ENCODE results near the gene SPAST. TPM values are rescaled to one million over a fixed set of nuclear protein-coding genes. Genes with fewer than 3 reads are reported as not detected.
"Not testable (repeated sequence)": the region's sequence is repeated elsewhere in the genome, so short reads cannot be mapped to it uniquely, and the experiment has no call there.

SPAST gene
- 10 to 100 TPM; 18.6 to 19.0 TPM for total RNA-seq

DNA sequence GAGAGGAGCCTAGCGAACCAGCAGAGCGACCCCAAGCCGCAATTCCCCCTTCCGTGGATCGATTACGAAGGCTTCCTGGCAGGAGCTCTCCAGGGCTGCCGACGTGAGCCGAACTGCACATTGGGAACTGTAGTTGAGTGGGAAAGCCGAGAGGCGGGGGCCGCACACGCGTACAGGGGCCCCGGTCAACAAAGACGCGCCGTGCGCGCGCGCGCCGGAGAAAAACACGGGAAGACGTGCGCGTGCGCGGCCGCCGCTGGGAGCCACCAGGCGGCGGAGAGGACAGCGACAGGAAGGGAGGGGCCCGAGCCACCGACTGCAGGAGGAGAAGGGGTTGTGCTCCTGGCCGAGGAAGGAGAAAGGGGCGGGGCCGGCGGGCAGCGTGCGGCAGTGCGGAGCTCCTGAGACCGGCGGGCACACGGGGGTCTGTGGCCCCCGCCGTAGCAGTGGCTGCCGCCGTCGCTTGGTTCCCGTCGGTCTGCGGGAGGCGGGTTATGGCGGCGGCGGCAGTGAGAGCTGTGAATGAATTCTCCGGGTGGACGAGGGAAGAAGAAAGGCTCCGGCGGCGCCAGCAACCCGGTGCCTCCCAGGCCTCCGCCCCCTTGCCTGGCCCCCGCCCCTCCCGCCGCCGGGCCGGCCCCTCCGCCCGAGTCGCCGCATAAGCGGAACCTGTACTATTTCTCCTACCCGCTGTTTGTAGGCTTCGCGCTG, at the start of gene SPAST:
Gene SPAST (plus strand): TSS at position 247 of the 711 bp plus-strand sequence. CDS start 276 bp downstream, at position 523.
- H3K36me3 Mint-ChIP-seq (ENCODE audit: low read depth) = peaks cover 5% of the 10 kb centered on the region
- H3K9me3 Mint-ChIP-seq (ENCODE audit: insufficient read depth) = no peaks in the 10 kb centered on the region
- POLR2A ChIA-PET = interaction anchor here (0.6 to 5.0 kb wide), 7 partner anchors 24 to 254 kb away, joined by 3 to 49 read pairs (median 3); partner anchors contain the start of genes DPY30, MEMO1 and SLC30A6
- CTCF ChIA-PET = interaction anchor here (1.3 to 3.2 kb wide), 2 partner anchors 24 to 73 kb away, joined by 3 to 20 read pairs; partner anchors contain the start of gene DPY30
- H3K27me3 Mint-ChIP-seq (ENCODE audit: low read depth) = peaks cover 2% of the 10 kb centered on the region
- peak; percentile 98 for ATAC-seq
- DNase-seq = peak; percentile 97
- peaks cover 23% of the 10 kb centered on the region for H3K4me1 Mint-ChIP-seq (ENCODE audit: low read depth)
- peak within 1 kb of the TSS; percentile 93 for H3K4me3 Mint-ChIP-seq
- H3K27ac Mint-ChIP-seq = peak within 1 kb of the TSS; percentile 90

DNA sequence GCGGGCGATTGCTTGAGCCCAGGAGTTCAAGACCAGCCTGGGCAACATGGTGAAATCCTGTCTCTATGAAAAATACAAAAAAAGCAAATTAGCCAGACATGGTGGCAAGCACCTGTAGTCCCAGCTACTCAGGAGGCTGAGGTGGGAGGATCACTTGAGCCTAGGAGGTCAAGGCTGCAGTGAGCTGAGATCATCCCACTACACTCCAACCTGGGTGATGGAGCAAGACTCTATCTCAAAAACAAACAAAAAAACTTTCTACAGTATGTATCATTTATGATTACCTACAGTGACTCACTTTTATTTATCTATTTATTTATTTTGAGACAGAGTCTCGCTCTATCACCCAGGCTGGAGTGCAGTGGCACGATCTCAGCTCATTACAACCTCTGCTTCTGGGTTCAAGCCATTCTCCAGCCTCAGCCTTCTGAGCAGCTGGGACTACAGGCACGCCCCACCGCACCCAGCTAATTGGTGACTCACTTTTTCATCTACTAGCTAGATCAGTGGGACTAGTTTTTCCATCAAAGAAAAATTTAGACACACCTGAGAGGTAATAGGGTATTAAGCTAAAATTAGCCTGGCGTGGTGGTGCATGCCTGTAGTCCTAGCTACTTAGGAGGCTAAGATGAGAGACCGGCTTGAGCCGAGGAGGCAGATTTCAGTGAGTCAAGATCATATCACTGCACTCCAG, 44.4 kb upstream of the SPAST start:
- CTCF ChIA-PET; H3K4me3 Mint-ChIP-seq; H3K9me3 Mint-ChIP-seq (ENCODE audit: insufficient read depth); H3K27ac Mint-ChIP-seq; H3K4me1 Mint-ChIP-seq (ENCODE audit: low read depth); H3K27me3 Mint-ChIP-seq (ENCODE audit: low read depth); DNase-seq; ATAC-seq: not testable (repeated sequence)
- POLR2A ChIA-PET = interaction anchor here (0.7 to 0.9 kb wide), 3 partner anchors 8 to 21 kb away, joined by 3 to 6 read pairs (median 3); partner anchors contain the start of genes DPY30 and MEMO1
- peaks cover 18% of the 10 kb centered on the region for H3K36me3 Mint-ChIP-seq (ENCODE audit: low read depth)

- not testable (repeated sequence) for DNase-seq
- H3K27ac Mint-ChIP-seq = peak overlapping the region; percentile 31
- peaks cover 22% of the 10 kb centered on the region for H3K36me3 Mint-ChIP-seq (ENCODE audit: low read depth)
These were observed 29.0 kb upstream of the SPAST start for GRCh38 chr2:32034198-32034887.

DNA sequence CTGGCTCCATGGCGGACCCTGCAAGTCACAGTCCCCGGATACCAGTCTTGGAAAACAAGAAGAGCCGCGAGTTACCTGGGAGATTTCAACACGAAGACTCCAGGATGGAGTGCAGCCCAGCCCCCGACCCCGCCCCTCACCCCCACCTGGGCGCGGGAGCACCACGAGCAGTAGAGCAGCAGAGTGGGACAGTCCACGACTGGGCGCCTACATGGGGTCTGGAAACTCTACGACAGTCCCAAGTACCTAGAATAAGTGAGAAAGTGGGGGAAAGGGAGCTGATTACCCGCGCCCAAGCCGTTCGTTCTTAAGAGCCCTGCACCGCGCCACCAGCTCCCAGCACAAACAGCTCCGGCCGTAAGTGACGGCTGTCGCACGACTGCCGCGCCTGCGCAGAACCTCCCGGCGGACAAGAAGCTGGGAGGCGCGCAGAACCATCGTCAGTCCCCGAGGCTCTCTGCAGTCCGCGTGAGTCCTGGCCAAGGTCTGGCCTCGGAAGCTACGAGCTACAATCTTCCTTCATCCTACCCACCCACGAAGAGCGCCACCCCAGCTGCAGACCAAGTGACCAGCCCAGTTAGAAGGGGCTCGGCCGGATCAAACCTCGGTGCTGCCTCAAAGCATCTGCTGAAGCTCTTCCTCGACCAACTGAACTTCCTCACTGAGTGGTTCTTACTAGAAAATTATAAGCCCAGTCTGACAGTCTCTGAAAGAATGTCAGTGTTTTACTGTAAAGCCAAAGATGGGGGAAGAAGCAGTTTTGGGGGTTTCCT, 23.7 kb upstream of the SPAST start, which contains the start of gene DPY30:
Gene DPY30 (minus strand): TSS at position 359 of the 773 bp plus-strand sequence. CDS start 349 bp downstream, at position 10.
- DNase-seq = peak; percentile 93
- H3K4me1 Mint-ChIP-seq (ENCODE audit: low read depth) = peaks cover 20% of the 10 kb centered on the region
- no peaks in the 10 kb centered on the region for H3K9me3 Mint-ChIP-seq (ENCODE audit: insufficient read depth)
- no peaks in the 10 kb centered on the region for H3K27me3 Mint-ChIP-seq (ENCODE audit: low read depth)
- ChIA-PET POLR2A (interaction anchor here (0.6 to 2.9 kb wide), 19 partner anchors 8 to 313 kb away, joined by 3 to 49 read pairs (median 4); partner anchors contain the start of genes MEMO1 and SPAST), CTCF (interaction anchor here (0.7 to 4.3 kb wide), 10 partner anchors 12 to 153 kb away, joined by 3 to 20 read pairs (median 4); partner anchors contain the start of genes MEMO1, SLC30A6 and SPAST)
- peak within 1 kb of the TSS; percentile 93 for H3K27ac Mint-ChIP-seq
- H3K4me3 Mint-ChIP-seq = peak within 1 kb of the TSS; percentile 87
- H3K36me3 Mint-ChIP-seq (ENCODE audit: low read depth) = peaks cover 4% of the 10 kb centered on the region
- ATAC-seq = peak; percentile 98

More at GRCh38 chr2:32034198-32034887, 29.0 kb upstream of the SPAST start:
- CTCF ChIA-PET; H3K9me3 Mint-ChIP-seq (ENCODE audit: insufficient read depth); H3K27me3 Mint-ChIP-seq (ENCODE audit: low read depth); H3K4me3 Mint-ChIP-seq; ATAC-seq: not testable (repeated sequence)
- POLR2A ChIA-PET = interaction anchor here (0.8 kb wide), 1 partner anchor 300 kb away, joined by 3 read pairs; no protein-coding TSS in a partner anchor
- peaks cover 11% of the 10 kb centered on the region for H3K4me1 Mint-ChIP-seq (ENCODE audit: low read depth)

- CTCF ChIA-PET = no interaction called here
- Mint-ChIP-seq H3K36me3 (ENCODE audit: low read depth) (no peaks in the 10 kb centered on the region), H3K4me1 (ENCODE audit: low read depth) (peaks cover 16% of the 10 kb centered on the region), H3K9me3 (ENCODE audit: insufficient read depth) (no peaks in the 10 kb centered on the region), H3K4me3 (no peak overlapping the region), H3K27me3 (ENCODE audit: low read depth) (no peaks in the 10 kb centered on the region), H3K27ac (no peak overlapping the region)
- DNase-seq = no peak
- POLR2A ChIA-PET = no interaction called here
- no peak for ATAC-seq
These were observed 19.8 kb upstream of the SPAST start for GRCh38 chr2:32043561-32043960.

DNA sequence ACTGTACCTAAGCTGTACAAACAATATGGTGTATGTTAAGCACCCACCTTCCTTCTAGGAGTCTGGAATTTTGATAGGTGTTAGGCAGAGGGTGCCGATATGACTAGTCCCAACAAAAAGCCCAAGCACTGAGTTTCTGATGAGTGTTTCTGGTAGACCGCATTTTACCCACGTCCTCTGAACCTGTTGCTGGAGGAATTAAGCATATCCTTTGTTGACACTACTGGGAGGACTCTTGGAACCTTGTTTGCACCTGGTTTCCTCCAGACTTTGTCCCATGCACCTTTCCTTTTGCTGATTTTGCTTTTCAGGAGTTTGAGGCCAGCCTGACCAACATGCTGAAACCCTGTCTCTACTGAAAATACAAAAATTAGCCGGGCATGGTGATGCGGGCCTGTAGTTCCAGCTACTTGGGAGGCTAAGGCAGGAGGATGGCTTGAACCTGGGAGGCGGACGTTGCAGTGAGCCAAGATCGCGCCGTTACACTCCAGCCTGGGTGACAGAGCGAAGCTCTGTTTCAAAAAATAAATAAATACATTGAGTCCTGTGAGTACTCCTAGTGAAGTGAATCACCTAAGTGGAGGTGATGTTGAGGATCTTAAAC, 11.4 kb upstream of the SPAST start:
- H3K36me3 Mint-ChIP-seq (ENCODE audit: low read depth) = no peaks in the 10 kb centered on the region
- ChIA-PET POLR2A (interaction anchor here (1.5 kb wide), 1 partner anchor 12 kb away, joined by 3 read pairs; the partner anchor contains the start of gene DPY30), CTCF (no interaction called here)
- H3K27ac Mint-ChIP-seq = no peak overlapping the region
- DNase-seq = no peak
- no peak for ATAC-seq
- no peaks in the 10 kb centered on the region for H3K4me1 Mint-ChIP-seq (ENCODE audit: low read depth)
- H3K9me3 Mint-ChIP-seq (ENCODE audit: insufficient read depth) = no peaks in the 10 kb centered on the region
- H3K4me3 Mint-ChIP-seq = no peak overlapping the region
- no peaks in the 10 kb centered on the region for H3K27me3 Mint-ChIP-seq (ENCODE audit: low read depth)

DNA sequence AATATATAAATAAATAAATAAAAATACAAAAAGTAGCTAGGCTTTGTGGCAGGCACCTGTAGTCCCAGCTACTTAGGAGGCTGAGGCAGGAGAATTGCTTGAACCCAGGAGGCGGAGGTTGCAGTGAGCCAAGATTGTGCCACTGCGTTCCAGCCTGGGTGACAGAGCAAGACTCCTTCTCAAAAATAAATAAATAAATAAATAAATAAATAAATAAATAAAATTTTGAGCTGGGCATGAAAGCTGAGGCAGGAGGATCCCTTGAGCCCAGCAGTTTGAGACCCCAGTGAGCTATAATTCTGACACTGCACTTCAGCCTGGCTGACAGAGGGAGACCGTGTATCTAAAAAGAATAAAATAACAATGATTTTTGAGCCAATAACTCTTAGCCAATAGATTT, 8.8 kb upstream of the SPAST start:
- not testable (repeated sequence) for H3K4me3 Mint-ChIP-seq; H3K9me3 Mint-ChIP-seq (ENCODE audit: insufficient read depth); H3K36me3 Mint-ChIP-seq (ENCODE audit: low read depth); H3K27ac Mint-ChIP-seq; H3K27me3 Mint-ChIP-seq (ENCODE audit: low read depth); ATAC-seq; H3K4me1 Mint-ChIP-seq (ENCODE audit: low read depth); DNase-seq
- ChIA-PET POLR2A (interaction anchor here (0.7 to 2.6 kb wide), 3 partner anchors 15 to 59 kb away, joined by 3 to 15 read pairs (median 4); partner anchors contain the start of gene DPY30), CTCF (interaction anchor here (0.6 kb wide), 1 partner anchor 227 kb away, joined by 3 read pairs; no protein-coding TSS in a partner anchor)

- H3K4me3 Mint-ChIP-seq = no peak overlapping the region
- H3K4me1 Mint-ChIP-seq (ENCODE audit: low read depth) = peaks cover 9% of the 10 kb centered on the region
- H3K27me3 Mint-ChIP-seq (ENCODE audit: low read depth) = peaks cover 2% of the 10 kb centered on the region
- H3K27ac Mint-ChIP-seq = no peak overlapping the region
- DNase-seq (no peak), ATAC-seq (no peak)
- ChIA-PET CTCF (no interaction called here), POLR2A (interaction anchor here (1.1 kb wide), 1 partner anchor 18 kb away, joined by 6 read pairs; the partner anchor contains the start of gene DPY30)
- H3K36me3 Mint-ChIP-seq (ENCODE audit: low read depth) = no peaks in the 10 kb centered on the region
- no peaks in the 10 kb centered on the region for H3K9me3 Mint-ChIP-seq (ENCODE audit: insufficient read depth)
These were observed 5.2 kb upstream of the SPAST start for GRCh38 chr2:32058130-32058529.

GRCh38 chr2:32060266-32060665, 3.1 kb upstream of the SPAST start:
- Mint-ChIP-seq H3K4me1 (ENCODE audit: low read depth) (peaks cover 16% of the 10 kb centered on the region), H3K27me3 (ENCODE audit: low read depth) (peaks cover 2% of the 10 kb centered on the region), H3K9me3 (ENCODE audit: insufficient read depth) (no peaks in the 10 kb centered on the region), H3K36me3 (ENCODE audit: low read depth) (no peaks in the 10 kb centered on the region), H3K4me3 (no peak overlapping the region), H3K27ac (no peak overlapping the region)
- ChIA-PET CTCF (no interaction called here), POLR2A (interaction anchor here (1.3 kb wide), 1 partner anchor 21 kb away, joined by 3 read pairs; the partner anchor contains the start of gene DPY30)
- ATAC-seq (no peak), DNase-seq (no peak)

- Mint-ChIP-seq H3K4me1 (ENCODE audit: low read depth) (peaks cover 20% of the 10 kb centered on the region), H3K9me3 (ENCODE audit: insufficient read depth) (no peaks in the 10 kb centered on the region), H3K27ac (no peak overlapping the region), H3K27me3 (ENCODE audit: low read depth) (peaks cover 2% of the 10 kb centered on the region), H3K36me3 (ENCODE audit: low read depth) (peaks cover 5% of the 10 kb centered on the region), H3K4me3 (no peak overlapping the region)
- CTCF ChIA-PET = interaction anchor here (1.4 to 3.2 kb wide), 2 partner anchors 22 to 53 kb away, joined by 4 to 20 read pairs; partner anchors contain the start of gene DPY30
- DNase-seq = no peak
- no peak for ATAC-seq
- POLR2A ChIA-PET = interaction anchor here (5.0 kb wide), 1 partner anchor 22 kb away, joined by 49 read pairs; the partner anchor contains the start of gene DPY30
These were observed 1.9 kb upstream of the SPAST start for GRCh38 chr2:32061430-32061829.

Measured in activated CD8-positive, alpha-beta T cell treated with anti-CD3 and anti-CD28 coated beads, Interleukin-2, amount 10 ng/mL, durations not matched to agents 7 days and 5 days (primary cell).